Ecto neural progenitor cell (in vitro differentiated cells): ENCODE measurements around the gene IER3.
"Not testable (repeated sequence)": the region's sequence is repeated elsewhere in the genome, so short reads cannot be mapped to it uniquely, and the experiment has no call there.

Experiments used
- DNase-seq: peaks from one replicate; pipeline ENCODE4 v3.0.0-alpha.2; 2018; ENCODE audit warnings: low spot score

The IER3 gene

GRCh38 chr6:30768634-30769087, 24.3 kb upstream of the IER3 start:
- no peak for DNase-seq

GRCh38 chr6:30767944-30768301, 23.6 kb upstream of the IER3 start:
- DNase-seq: no peak

- no peak for DNase-seq
Observed at GRCh38 chr6:30767158-30767943, 23.0 kb upstream of the IER3 start.

- DNase-seq: no peak
Observed at GRCh38 chr6:30766461-30767157, 22.3 kb upstream of the IER3 start.

GRCh38 chr6:30765495-30765894, 21.1 kb upstream of the IER3 start:
- DNase-seq: not testable (repeated sequence)

GRCh38 chr6:30764490-30765043, 20.2 kb upstream of the IER3 start:
- not testable (repeated sequence) for DNase-seq

- DNase-seq: peak; percentile 61
Observed at GRCh38 chr6:30763618-30764489, 19.5 kb upstream of the IER3 start.

GRCh38 chr6:30763155-30763617, 18.8 kb upstream of the IER3 start:
- no peak for DNase-seq

GRCh38 chr6:30761791-30762429, 17.6 kb upstream of the IER3 start:
- DNase-seq: no peak

- no peak for DNase-seq
Observed at GRCh38 chr6:30760549-30760948, 16.2 kb upstream of the IER3 start.

- DNase-seq: no peak
Observed at GRCh38 chr6:30759575-30760239, 15.4 kb upstream of the IER3 start.

- no peak for DNase-seq
Observed at GRCh38 chr6:30757261-30757904, 13.0 kb upstream of the IER3 start.

GRCh38 chr6:30756405-30757003, 12.2 kb upstream of the IER3 start:
- not testable (repeated sequence) for DNase-seq

GRCh38 chr6:30754631-30755030, 10.3 kb upstream of the IER3 start:
- DNase-seq: no peak

- DNase-seq: no peak
Observed at GRCh38 chr6:30752157-30752927, 8.0 kb upstream of the IER3 start.

GRCh38 chr6:30750379-30750668, 6.0 kb upstream of the IER3 start:
- no peak for DNase-seq

- DNase-seq: no peak
Observed at GRCh38 chr6:30749554-30750378, 5.4 kb upstream of the IER3 start.

GRCh38 chr6:30748851-30749540, 4.6 kb upstream of the IER3 start:
- no peak for DNase-seq
